GM21576 (cell line): Measurements from ENCODE around the gene TSPOAP1.
A peak's percentile ranks its signal among the peaks of the same experiment; 100 is the strongest.

Experiments used
- ATAC-seq: cut with Tn5 transposase; IDR thresholded peaks from one replicate; pipeline ENCODE4 v1.9.1; 2021; ENCODE audit warnings: mild to moderate bottlenecking, moderate library complexity; ENCODE audit not compliant: unreplicated experiment

TSPOAP1 gene

GRCh38 chr17:58340405-58340876, 11.8 kb upstream of the TSPOAP1 start:
- no peak for ATAC-seq

DNA sequence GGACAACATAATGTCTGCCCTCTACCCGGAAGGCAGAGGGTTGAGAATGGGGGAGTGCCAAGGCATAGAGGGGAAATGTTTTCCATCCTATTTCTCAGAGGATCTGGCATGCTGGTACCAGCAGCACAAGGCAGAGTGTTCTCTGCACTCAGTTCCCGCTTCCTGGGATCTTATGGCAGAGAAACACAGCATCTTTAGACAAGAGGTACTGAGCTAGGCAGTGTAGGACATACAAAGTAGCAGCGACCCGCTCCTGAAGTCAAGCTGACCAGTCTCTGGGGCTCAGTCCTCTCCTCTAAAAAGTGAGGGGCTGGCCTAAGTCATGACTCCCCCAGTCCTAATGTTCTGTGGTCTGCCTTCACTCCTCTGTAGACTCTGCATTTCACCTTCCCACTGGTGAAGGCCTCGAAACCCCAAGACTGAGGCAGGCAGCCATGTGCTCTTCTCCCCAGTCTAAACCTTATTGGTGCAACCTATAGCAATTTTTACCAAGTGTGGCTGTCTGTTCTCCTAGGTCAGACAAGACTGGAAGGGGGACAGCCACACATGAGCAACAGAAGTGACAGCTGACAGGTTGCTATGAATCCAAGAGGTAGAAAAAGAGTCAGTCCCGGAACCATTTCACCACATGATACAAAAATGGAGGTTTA, 11.3 kb upstream of the TSPOAP1 start:
- ATAC-seq: no peak

DNA sequence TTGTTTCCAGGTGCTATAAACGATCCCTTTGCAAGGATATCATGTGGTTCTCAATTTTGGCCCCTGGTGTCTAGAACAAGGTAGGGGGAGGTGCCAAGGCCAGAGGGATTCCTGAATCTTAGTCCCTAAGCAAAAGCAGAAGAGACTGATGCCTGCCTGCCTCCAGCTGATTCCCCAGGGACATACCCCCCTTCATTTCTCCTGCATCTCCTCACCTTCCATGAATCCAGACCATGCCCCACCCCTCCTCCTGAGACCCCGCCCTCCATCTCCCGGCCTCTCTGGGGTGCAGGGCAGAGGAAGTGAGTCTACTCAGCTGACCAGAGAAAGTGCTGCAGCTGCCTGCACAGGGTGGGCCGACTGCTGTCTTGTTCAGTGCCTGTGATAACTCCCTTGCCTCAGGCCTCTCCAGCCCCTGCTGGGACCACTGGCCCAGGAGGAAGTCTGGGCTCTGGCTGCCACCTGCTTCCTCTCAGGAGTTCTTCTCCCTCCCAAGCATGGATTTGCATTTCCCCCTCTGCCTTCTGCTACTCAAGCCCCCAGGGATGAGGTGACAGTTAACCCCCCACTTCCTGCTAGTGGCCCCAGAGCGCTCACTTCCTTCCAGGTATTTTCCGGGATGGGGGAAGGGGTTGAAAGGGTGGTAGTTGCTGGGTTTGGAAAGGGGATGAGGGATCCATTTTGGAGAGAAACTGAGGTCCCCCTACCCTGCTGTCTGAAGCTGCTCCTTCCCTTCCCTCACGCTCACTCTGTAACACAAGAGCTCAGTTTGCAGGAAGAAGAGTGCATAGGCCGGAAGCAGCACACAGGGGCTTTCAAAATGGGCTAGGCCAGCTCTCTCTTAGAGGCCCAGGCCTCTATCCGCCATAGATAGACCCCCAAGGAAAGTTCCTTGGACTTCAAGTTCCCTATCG, 10.5 kb upstream of the TSPOAP1 start:
- ATAC-seq: no peak

GRCh38 chr17:58338454-58338840, 9.9 kb upstream of the TSPOAP1 start:
- no peak for ATAC-seq

DNA sequence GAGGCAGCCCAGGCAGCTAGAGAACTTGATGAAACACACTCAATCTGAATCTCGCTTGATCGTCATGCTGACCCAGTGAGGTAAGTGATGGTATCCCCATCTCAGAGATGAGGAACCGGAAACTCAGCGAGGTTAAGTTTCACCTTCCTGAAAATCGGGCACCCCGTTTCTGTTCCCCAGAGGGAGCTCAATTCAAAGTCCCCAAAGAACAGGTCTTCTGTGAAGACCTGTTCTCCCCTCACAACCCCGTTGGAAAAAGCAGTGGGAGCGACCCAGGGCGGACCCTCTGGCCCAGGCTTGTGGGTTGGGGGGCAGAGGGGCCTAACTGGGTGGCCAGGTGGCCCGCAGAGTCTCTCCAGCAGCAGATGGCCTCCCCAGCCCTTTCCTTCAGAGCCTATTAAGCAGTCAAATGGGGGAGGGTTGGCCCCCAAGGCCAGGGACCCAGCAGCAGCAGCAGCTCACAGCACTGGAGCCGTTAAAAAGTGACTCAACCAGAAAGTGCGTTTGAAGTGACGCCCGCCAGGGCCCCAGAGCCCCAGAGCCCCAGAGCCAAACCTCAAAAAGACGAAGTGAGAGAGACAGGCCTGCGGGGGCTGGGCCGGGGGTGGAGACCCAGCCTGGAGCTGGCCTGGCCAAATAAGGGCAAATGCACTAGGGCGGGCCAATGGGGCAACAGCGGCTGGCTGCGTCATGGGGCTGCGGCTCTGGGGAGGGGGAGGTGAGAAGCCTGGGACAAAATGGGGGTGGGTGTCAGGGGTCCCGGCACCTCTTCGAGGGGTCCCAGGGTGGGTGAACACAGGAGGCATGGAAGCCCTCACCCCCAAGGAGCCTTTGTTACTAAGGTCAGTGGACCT, 9.2 kb upstream of the TSPOAP1 start:
- ATAC-seq: peak; percentile 53

DNA sequence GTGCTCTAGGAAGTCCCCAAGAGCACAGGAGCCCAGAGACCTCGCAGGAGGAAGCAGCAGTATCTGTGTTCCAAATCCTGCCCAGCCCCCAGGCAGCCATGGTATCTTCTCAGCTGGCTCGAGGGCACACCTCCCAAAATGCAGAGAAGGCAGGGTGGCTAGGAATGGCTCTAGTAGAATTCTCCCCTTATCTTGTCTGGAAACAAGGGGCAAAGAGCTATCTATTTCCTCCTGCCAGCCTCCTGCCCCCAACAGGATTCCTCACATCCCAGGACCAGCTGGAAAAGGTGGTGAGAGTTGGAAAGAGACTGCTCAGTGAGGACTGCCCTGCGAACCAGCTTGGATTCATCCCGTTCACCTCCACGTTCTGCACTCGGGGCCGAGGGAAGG, 8.6 kb upstream of the TSPOAP1 start:
- ATAC-seq: no peak

DNA sequence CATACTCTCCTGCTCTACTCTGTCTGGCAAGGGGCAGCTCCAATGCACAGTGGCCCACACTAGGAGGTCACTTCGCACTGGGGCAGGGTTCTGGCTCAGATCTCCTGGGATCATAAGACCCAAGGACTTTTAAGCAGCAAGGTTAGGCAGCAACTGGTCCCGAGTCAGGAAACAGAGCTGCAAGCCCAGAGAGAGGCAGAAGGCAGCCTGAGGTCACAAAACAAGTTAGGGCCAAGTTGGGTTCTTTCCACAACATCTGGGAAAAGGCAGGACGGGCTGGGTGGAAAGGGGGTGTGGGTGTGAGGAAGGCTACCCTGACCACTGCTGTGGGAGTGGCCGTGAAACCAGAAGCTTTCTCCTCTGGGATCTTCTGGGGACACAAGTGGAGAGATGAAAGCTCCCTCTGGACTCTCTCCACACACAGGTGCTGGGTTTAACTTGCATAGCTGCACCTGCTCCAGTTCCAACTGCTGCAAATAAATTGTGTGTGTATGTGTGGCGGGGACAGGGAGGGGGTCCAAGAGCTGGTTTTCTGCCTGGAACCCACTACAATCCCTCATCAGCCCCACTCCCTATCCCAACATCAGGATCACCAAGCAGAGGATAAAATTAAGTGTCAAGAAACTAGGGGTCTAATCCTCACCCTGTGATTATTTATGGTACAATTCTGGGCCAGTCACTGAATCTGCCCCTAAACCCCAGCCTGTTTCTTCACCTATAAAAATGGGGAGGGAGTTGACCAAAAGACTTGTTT, 8.0 kb upstream of the TSPOAP1 start:
- no peak for ATAC-seq

DNA sequence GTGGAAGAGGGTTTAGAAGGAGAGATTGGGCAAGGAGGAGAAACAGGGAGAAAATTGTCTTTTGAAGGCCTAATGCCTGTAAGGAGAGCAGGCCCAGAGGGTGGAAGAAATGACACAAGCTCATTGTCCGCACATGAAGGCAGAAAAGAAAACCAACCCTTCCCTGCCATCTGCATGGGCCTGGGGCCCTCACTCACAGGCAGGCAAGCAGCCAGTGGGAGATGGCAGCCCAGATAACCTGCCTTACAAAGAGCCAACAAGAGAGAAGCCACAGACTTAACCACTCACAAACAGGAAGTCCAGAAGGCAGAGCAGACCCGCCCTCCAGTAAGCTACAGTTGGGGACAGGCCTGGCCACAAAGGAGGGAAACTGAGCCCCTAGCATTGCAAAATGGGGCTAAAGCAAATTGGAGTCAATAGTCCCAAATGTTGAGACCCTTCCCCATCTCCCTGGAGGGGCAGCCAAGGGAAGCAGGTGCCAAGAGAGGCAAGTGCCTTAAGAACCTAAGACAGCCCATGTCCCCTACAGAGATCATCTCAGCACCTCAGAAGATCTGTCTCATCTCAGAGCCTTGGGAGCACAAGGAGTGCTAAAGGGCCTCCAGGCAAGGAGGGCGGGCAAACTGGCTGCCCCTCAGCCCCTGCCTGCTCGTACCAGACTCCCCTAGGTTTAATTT, 7.3 kb upstream of the TSPOAP1 start:
- no peak for ATAC-seq

GRCh38 chr17:58335061-58335731, 6.6 kb upstream of the TSPOAP1 start:
- no peak for ATAC-seq

- no peak for ATAC-seq
Measured at GRCh38 chr17:58334661-58335060, 6.1 kb upstream of the TSPOAP1 start.

- no peak for ATAC-seq
Measured at GRCh38 chr17:58334256-58334655, 5.7 kb upstream of the TSPOAP1 start.

DNA sequence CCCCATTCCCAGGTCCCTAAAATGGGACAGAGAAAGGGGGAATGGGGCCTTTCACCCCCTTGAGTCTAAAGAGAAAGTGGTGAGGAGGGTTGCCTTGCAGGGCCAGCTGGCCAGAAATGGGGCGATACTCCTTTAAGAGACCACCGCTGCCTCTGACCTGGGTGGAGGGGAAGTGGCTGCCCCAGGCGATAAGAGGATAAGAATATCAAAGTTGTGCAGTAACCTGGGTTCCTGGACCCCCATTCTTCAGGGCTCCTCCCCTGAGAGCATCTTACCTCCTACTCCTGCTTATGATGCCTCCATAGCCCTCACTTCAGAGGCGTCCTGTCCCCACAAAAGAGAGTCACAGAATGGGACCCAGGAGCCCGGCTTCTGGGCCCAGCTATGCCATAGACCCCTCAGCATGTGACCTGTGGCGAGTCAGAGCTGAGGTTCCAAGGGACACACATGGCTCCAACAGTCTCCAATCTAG, 5.2 kb upstream of the TSPOAP1 start:
- no peak for ATAC-seq

GRCh38 chr17:58332778-58333735, 4.5 kb upstream of the TSPOAP1 start:
- ATAC-seq: no peak

DNA sequence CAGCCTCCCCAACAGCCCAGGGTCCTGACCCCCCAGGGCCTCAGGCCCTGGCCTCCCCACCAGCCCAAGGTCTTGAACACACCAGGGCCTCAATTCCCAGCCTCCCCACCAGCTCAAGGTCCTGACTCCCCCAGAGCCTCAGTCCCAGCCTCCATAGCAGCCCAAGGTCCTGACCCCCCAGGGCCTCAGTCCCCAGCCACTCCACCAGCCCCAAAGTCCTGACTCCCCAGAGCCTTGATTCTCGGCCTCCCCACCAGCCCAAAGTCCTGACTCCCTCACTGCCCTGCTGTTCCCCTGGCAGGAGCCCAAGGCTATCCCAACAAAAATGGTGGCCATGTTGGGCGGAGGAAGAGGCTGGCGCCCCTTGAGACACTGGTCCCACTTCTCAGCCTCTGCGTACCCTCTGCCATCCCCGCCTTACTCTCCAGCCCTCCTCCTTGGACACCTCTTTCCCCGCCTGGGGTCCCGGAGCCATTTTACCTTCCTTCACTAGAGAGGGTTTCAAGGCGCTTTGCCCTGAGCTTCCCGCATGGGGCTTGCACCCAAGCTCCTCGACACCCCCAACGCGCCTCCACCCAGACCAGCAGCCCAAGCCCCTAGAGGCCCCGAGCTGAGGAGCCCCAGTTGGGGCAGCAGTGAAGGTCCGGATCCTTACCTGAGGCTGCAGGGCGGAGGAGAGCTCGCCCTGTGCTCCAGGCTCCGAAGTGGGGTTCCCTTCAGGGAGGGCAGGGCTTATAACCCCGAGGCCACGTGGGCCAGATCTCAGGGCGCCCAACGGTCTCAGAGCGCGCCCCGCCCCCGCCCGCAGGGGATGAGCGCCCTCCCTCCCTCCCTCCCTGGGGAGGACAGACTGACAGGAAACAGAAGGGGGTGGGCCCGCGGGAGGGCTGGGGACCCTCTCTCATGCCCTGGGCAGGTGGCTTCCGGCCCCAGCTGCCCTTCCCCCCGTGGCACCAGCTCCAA, 3.5 kb upstream of the TSPOAP1 start:
- no peak for ATAC-seq

DNA sequence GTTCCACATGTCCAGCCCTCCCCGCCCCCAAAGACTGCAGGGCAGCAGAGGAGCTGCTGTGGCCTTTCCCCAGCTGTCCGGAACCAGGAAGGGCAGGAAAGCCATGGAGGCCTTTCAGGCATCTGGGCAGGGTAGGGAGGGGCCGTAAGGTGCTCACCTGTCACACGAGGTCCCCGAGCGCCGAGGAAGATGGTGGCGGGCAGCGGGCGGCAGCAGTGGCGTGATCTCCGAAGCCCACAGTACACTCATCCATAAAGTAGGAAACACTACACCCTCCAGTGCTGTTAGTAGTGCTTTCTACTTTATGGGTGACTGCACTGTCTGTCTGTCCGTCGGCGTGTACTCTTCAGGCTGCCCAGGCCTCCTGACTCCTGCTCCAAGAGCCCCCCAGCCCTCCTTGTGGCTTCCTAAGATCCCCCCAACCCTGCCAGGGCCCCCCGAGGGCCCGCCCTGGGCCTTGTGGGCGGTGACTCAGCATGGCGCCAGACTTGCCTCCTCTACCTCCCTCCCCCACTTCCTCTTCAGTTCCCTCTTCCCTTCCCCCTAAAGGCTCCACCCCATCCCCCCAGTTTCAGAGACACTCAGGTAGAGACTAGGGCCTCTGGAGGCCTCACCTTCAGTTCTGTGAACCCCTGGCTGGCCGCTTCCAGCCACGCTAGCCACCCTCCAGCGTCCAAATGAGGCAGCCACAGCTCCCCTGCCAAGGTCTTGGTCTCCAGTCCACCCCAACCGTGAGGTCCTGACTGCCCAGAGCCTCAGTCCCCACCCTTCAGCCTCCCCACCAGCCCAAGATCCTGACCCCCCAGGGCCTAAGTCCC, 2.6 kb upstream of the TSPOAP1 start:
- no peak for ATAC-seq

DNA sequence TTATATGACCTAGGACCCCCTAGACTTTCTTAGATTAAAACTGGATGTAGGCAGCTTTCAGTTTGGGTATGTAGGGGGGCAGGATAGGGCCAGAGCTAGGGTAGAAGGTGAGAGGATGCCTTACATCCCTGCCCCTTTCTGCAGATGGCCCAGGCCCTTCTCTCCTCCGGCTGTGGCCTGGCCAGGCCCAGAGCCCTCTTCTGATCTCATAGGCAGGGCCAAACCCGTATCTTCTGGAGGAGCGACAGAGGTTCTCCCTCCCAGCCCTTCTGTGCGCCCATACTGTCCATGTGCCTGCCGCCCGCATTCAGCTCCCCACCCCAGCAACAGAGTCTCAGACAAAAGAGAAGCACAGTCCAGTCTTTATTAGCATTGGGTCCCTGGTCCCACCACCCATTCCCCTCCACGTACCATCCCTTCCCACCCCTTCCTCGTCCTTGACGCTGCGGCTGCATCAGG, 2.0 kb upstream of the TSPOAP1 start:
- ATAC-seq: no peak
